ENCODE results near the gene ADH4.
A peak's percentile ranks its signal among the peaks of the same experiment; 100 is the strongest.
"Not testable (repeated sequence)": the region's sequence is repeated elsewhere in the genome, so short reads cannot be mapped to it uniquely, and the experiment has no call there.

ADH4 gene

GRCh38 chr4:99091216-99091575 lies 52.9 kb downstream of the ADH4 start:
- TF ChIP-seq POLR2A (IDR thresholded peaks at IDR 0.05; ENCODE audit: low read depth, low read length), result no peak
- TF ChIP-seq POLR2AphosphoS5 (IDR thresholded peaks at IDR 0.05; ENCODE audit: low read depth, low read length), result no peak
- TF ChIP-seq TAF1 (IDR thresholded peaks at IDR 0.05; ENCODE audit: borderline replicate concordance, low read depth, low read length), result no peak
- DNase-seq (ENCODE audit: insufficient read length), result no peak
- FAIRE-seq, result no peak

GRCh38 chr4:99090481-99091215 lies 53.4 kb downstream of the ADH4 start:
- no peak for FAIRE-seq
- TF ChIP-seq TAF1 (IDR thresholded peaks at IDR 0.05; ENCODE audit: borderline replicate concordance, low read depth, low read length) (no peak), POLR2A (IDR thresholded peaks at IDR 0.05; ENCODE audit: low read depth, low read length) (no peak), POLR2AphosphoS5 (IDR thresholded peaks at IDR 0.05; ENCODE audit: low read depth, low read length) (no peak)
- DNase-seq (ENCODE audit: insufficient read length), result no peak

GRCh38 chr4:99088481-99089365 lies 55.4 kb downstream of the ADH4 start, which contains the start of gene ADH5:
Gene ADH5, minus strand, starts transcription at chr4:99088788. Its CDS starts 88 bp downstream, at chr4:99088700.
- TF ChIP-seq TAF1 (IDR thresholded peaks at IDR 0.05; ENCODE audit: borderline replicate concordance, low read depth, low read length) (peak; percentile 86; the same call in 1 of the 2 replicates), POLR2AphosphoS5 (IDR thresholded peaks at IDR 0.05; ENCODE audit: low read depth, low read length) (peak; percentile 92), POLR2A (IDR thresholded peaks at IDR 0.05; ENCODE audit: low read depth, low read length) (peak; percentile 94)
- peak; percentile 82 for DNase-seq (ENCODE audit: insufficient read length)
- peak; percentile 89 for FAIRE-seq

- no peak for FAIRE-seq
- TF ChIP-seq TAF1 (IDR thresholded peaks at IDR 0.05; ENCODE audit: borderline replicate concordance, low read depth, low read length) (no peak), POLR2A (IDR thresholded peaks at IDR 0.05; ENCODE audit: low read depth, low read length) (no peak), POLR2AphosphoS5 (IDR thresholded peaks at IDR 0.05; ENCODE audit: low read depth, low read length) (no peak)
- DNase-seq (ENCODE audit: insufficient read length), result peak; percentile 12
These were observed 56.1 kb downstream of the ADH4 start for GRCh38 chr4:99088023-99088449.

GRCh38 chr4:99084595-99084994 lies 59.5 kb downstream of the ADH4 start:
- DNase-seq (ENCODE audit: insufficient read length), result no peak
- no peak for TF ChIP-seq TAF1 (IDR thresholded peaks at IDR 0.05; ENCODE audit: borderline replicate concordance, low read depth, low read length)
- TF ChIP-seq POLR2AphosphoS5 (IDR thresholded peaks at IDR 0.05; ENCODE audit: low read depth, low read length), result no peak
- TF ChIP-seq POLR2A (IDR thresholded peaks at IDR 0.05; ENCODE audit: low read depth, low read length), result no peak
- FAIRE-seq, result no peak

- FAIRE-seq, result no peak
- TF ChIP-seq POLR2A (IDR thresholded peaks at IDR 0.05; ENCODE audit: low read depth, low read length) (no peak), POLR2AphosphoS5 (IDR thresholded peaks at IDR 0.05; ENCODE audit: low read depth, low read length) (no peak), TAF1 (IDR thresholded peaks at IDR 0.05; ENCODE audit: borderline replicate concordance, low read depth, low read length) (no peak)
- DNase-seq (ENCODE audit: insufficient read length), result no peak
These were observed 61.9 kb downstream of the ADH4 start for GRCh38 chr4:99082192-99082591.

- DNase-seq (ENCODE audit: insufficient read length); FAIRE-seq: not testable (repeated sequence)
These were observed 63.2 kb downstream of the ADH4 start for GRCh38 chr4:99080869-99081268.

GRCh38 chr4:99079625-99080295 lies 64.3 kb downstream of the ADH4 start:
- DNase-seq (ENCODE audit: insufficient read length) (no peak), FAIRE-seq (no peak)
- TF ChIP-seq TAF1 (IDR thresholded peaks at IDR 0.05; ENCODE audit: borderline replicate concordance, low read depth, low read length), result no peak
- TF ChIP-seq POLR2AphosphoS5 (IDR thresholded peaks at IDR 0.05; ENCODE audit: low read depth, low read length), result no peak
- no peak for TF ChIP-seq POLR2A (IDR thresholded peaks at IDR 0.05; ENCODE audit: low read depth, low read length)

GRCh38 chr4:99078931-99079624 lies 65.0 kb downstream of the ADH4 start:
- no peak for FAIRE-seq
- no peak for DNase-seq (ENCODE audit: insufficient read length)
- no peak for TF ChIP-seq TAF1 (IDR thresholded peaks at IDR 0.05; ENCODE audit: borderline replicate concordance, low read depth, low read length)

GRCh38 chr4:99078336-99078735 lies 65.8 kb downstream of the ADH4 start:
- no peak for DNase-seq (ENCODE audit: insufficient read length)
- no peak for FAIRE-seq
- TF ChIP-seq POLR2AphosphoS5 (IDR thresholded peaks at IDR 0.05; ENCODE audit: low read depth, low read length), result no peak

- no peak for TF ChIP-seq TAF1 (IDR thresholded peaks at IDR 0.05; ENCODE audit: borderline replicate concordance, low read depth, low read length)
- TF ChIP-seq POLR2AphosphoS5 (IDR thresholded peaks at IDR 0.05; ENCODE audit: low read depth, low read length), result no peak
- TF ChIP-seq POLR2A (IDR thresholded peaks at IDR 0.05; ENCODE audit: low read depth, low read length), result no peak
- DNase-seq (ENCODE audit: insufficient read length), result no peak
- no peak for FAIRE-seq
These were observed 66.9 kb downstream of the ADH4 start for GRCh38 chr4:99077177-99077576.
